ENCODE data around the gene ARCN1. TPM values are rescaled to one million over a fixed set of nuclear protein-coding genes. Genes with fewer than 3 reads are reported as not detected.
A peak's percentile ranks its signal among the peaks of the same experiment; 100 is the strongest.

The ARCN1 gene
- total RNA-seq, 1 experiment from 2014 or later: 330 TPM

DNA sequence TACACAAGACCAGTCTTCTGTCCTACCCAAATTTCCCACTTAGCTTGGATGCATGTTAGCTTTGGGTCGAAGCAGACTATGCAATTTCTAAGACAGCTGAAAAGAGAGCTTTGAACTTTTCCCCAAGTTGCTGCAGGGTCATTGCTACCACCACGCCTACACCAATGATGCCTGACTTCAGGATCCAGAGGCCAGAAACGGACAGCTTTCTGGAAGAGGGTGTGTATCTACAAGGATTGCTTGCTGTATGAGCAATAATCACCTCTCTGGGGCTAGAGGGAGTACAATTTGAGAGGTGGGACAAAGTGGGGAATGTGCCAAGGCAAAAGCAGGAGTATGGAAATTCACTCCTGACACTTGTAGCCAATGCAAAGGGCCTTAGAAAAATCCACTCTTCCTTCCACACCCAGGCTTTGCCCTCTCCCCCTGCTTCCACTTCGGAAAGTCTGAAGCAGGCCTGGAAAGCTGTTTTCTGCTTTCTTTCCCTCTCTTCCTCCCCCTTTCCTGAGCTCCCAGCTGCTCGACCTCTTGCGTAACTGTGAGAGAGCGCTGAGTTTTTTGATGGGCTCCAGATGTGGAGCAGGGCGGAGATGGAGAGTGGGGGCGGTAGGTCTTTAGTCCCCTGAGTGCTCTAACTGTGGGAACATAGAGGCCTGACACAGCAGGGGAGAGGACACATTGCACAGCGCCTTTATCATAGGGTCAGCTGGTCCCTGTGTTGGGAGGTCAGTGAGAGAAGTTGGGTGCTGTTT lies 33.1 kb downstream of the ARCN1 start:
- DNase-seq: no peak
- no peaks in the 10 kb centered on the region for H3K9me3 ChIP-seq
- TF ChIP-seq CTCF (IDR thresholded peaks at IDR 0.05; ENCODE audit: insufficient read depth in 1 of 2, low read depth in 1 of 2, low read length in 1 of 2, severe bottlenecking in 1 of 2, unreplicated experiment in 1 of 2): no peak
- no TSS peak for BruUV-seq (replicated peaks)
- ChIA-PET CTCF (interaction anchor here (0.5 to 6.7 kb wide), 8 partner anchors 10 to 80 kb away, joined by 3 to 38 read pairs (median 4); no protein-coding TSS in a partner anchor), POLR2A (no interaction called here)
- H3K4me1 ChIP-seq: peaks cover 18% of the 10 kb centered on the region
- Mint-ChIP-seq H3K4me1 (ENCODE audit: low read depth, unreplicated experiment) (peaks cover 27% of the 10 kb centered on the region), H3K9me3 (ENCODE audit: unreplicated experiment) (no peaks in the 10 kb centered on the region), H3K27ac (ENCODE audit: unreplicated experiment) (no peak overlapping the region), H3K27me3 (ENCODE audit: insufficient read depth, unreplicated experiment) (no peaks in the 10 kb centered on the region), H3K36me3 (ENCODE audit: insufficient read depth, unreplicated experiment) (peaks cover 46% of the 10 kb centered on the region), H3K4me3 (ENCODE audit: unreplicated experiment) (no peak overlapping the region)
- H3K36me3 ChIP-seq (ENCODE audit: control insufficient read depth, insufficient read depth, low read length): peaks cover 2% of the 10 kb centered on the region; the same call in 1 of the 2 replicates
- H3K4me3 ChIP-seq (ENCODE audit: low read depth, low read length): no peak overlapping the region
- no peaks in the 10 kb centered on the region for H3K27me3 ChIP-seq (replicated peaks; ENCODE audit: control insufficient read depth, insufficient read depth, low read length)
- intact Hi-C loops (cut with micrococcal nuclease; ENCODE audit: unreplicated experiment): no loop called here

GRCh38 chr11:118606157-118606843 lies 34.1 kb downstream of the ARCN1 start:
- H3K27me3 Mint-ChIP-seq (ENCODE audit: insufficient read depth, unreplicated experiment): no peaks in the 10 kb centered on the region
- DNase-seq: peak in 1 of 2 experiments; percentile 52
- H3K36me3 Mint-ChIP-seq (ENCODE audit: insufficient read depth, unreplicated experiment): peaks cover 40% of the 10 kb centered on the region
- peaks cover 32% of the 10 kb centered on the region for H3K4me1 Mint-ChIP-seq (ENCODE audit: low read depth, unreplicated experiment)
- ChIA-PET POLR2A (interaction anchor here (3.0 kb wide), 1 partner anchor 15 kb away, joined by 13 read pairs; no protein-coding TSS in a partner anchor), CTCF (interaction anchor here (1.0 to 6.7 kb wide), 5 partner anchors 12 to 118 kb away, joined by 3 to 38 read pairs (median 4); no protein-coding TSS in a partner anchor)
- H3K36me3 ChIP-seq (ENCODE audit: control insufficient read depth, insufficient read depth, low read length): peaks cover 2% of the 10 kb centered on the region; the same call in 1 of the 2 replicates
- intact Hi-C loops (cut with micrococcal nuclease; ENCODE audit: unreplicated experiment): no loop called here
- TF ChIP-seq CTCF (IDR thresholded peaks at IDR 0.05; ENCODE audit: insufficient read depth in 1 of 2, low read depth in 1 of 2, low read length in 1 of 2, severe bottlenecking in 1 of 2, unreplicated experiment in 1 of 2): no peak
- no peak overlapping the region for H3K27ac Mint-ChIP-seq (ENCODE audit: unreplicated experiment)
- no peak overlapping the region for H3K4me3 ChIP-seq (ENCODE audit: low read depth, low read length)
- H3K4me3 Mint-ChIP-seq (ENCODE audit: unreplicated experiment): peak overlapping the region; percentile 79
- peaks cover 18% of the 10 kb centered on the region for H3K4me1 ChIP-seq
- H3K9me3 Mint-ChIP-seq (ENCODE audit: unreplicated experiment): no peaks in the 10 kb centered on the region
- BruUV-seq (replicated peaks): no TSS peak
- no peaks in the 10 kb centered on the region for H3K27me3 ChIP-seq (replicated peaks; ENCODE audit: control insufficient read depth, insufficient read depth, low read length)
- H3K9me3 ChIP-seq: no peaks in the 10 kb centered on the region

DNA sequence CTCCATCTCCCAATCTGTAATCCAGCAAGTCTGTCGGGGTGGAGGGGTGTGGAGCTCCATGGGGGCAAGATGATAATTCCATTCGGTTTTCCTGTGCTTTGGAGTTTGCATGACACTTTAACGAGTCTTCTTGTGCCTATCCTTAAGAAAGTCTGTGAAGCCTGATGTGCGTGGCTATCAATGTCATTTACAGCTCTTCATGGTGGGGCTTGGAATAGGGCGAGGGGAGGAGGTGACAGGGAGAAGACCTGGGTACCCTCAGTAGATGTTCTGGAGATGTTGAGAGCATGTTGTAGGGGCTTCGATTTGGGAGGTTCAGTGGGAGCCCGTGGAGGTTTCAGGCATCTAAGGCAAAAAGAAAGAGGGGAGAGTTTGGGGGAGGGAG lies 34.6 kb downstream of the ARCN1 start:
- 0 out of 2 replicates have a peak, but pooled peaks cover 2% of the 10 kb centered on the region for H3K36me3 ChIP-seq (ENCODE audit: control insufficient read depth, insufficient read depth, low read length)
- TF ChIP-seq CTCF (IDR thresholded peaks at IDR 0.05; ENCODE audit: insufficient read depth in 1 of 2, low read depth in 1 of 2, low read length in 1 of 2, severe bottlenecking in 1 of 2, unreplicated experiment in 1 of 2): no peak
- POLR2A ChIA-PET: interaction anchor here (3.0 kb wide), 1 partner anchor 14 kb away, joined by 13 read pairs; no protein-coding TSS in a partner anchor
- CTCF ChIA-PET: interaction anchor here (0.7 to 6.7 kb wide), 8 partner anchors 12 to 118 kb away, joined by 3 to 38 read pairs (median 6); no protein-coding TSS in a partner anchor
- H3K27me3 ChIP-seq (replicated peaks; ENCODE audit: control insufficient read depth, insufficient read depth, low read length): no peaks in the 10 kb centered on the region
- Mint-ChIP-seq H3K4me3 (ENCODE audit: unreplicated experiment) (peak overlapping the region; percentile 79), H3K9me3 (ENCODE audit: unreplicated experiment) (no peaks in the 10 kb centered on the region), H3K36me3 (ENCODE audit: insufficient read depth, unreplicated experiment) (peaks cover 37% of the 10 kb centered on the region), H3K27me3 (ENCODE audit: insufficient read depth, unreplicated experiment) (no peaks in the 10 kb centered on the region), H3K27ac (ENCODE audit: unreplicated experiment) (peak overlapping the region; percentile 22), H3K4me1 (ENCODE audit: low read depth, unreplicated experiment) (peaks cover 34% of the 10 kb centered on the region)
- no TSS peak for BruUV-seq (replicated peaks)
- intact Hi-C loops (cut with micrococcal nuclease; ENCODE audit: unreplicated experiment): loop anchor here (1.0 kb wide), 3 partner anchors 14 to 52 kb away; no protein-coding TSS in a partner anchor
- no peak overlapping the region for H3K4me3 ChIP-seq (ENCODE audit: low read depth, low read length)
- H3K4me1 ChIP-seq: peaks cover 18% of the 10 kb centered on the region
- DNase-seq: no peak
- no peaks in the 10 kb centered on the region for H3K9me3 ChIP-seq

All from Caco-2 (cell line).